Activated naive CD8-positive, alpha-beta T cell treated with anti-CD3 and anti-CD28 coated beads, Interleukin-2, amount 10 ng/mL, durations not matched to agents 7 days and 5 days (primary cell): Measurements from ENCODE around the gene GALR2. TPM values are rescaled to one million over a fixed set of nuclear protein-coding genes. Genes with fewer than 3 reads are reported as not detected.
"Not testable (repeated sequence)": the region's sequence is repeated elsewhere in the genome, so short reads cannot be mapped to it uniquely, and the experiment has no call there.

Experiments
- ATAC-seq: fragments of 150-1000 bp; cut with Tn5 transposase; one replicate; pipeline ENCODE4 v1.10.0; 2021; ENCODE audit warnings: low read depth, moderate library complexity
- POLR2A ChIA-PET: fragments of 350-600 bp; sonication (Branson Sonifier 250); formaldehyde crosslinking; loops from one replicate; lab custom pipeline; 2021; ENCODE audit warnings: antibody characterized with exemption; lab: Charles Lee
- DNase-seq: peaks from one replicate; pipeline ENCODE4 v3.0.0; 2021
- H3K27ac Mint-ChIP-seq: one replicate; pipeline ENCODE4 v1.8.0; 2022; ENCODE audit warnings: mild to moderate bottlenecking, mixed read lengths
- H3K27me3 Mint-ChIP-seq: one replicate; pipeline ENCODE4 v1.8.0; 2022; ENCODE audit warnings: mild to moderate bottlenecking, moderate library complexity, mixed read lengths
- H3K36me3 Mint-ChIP-seq: one replicate; pipeline ENCODE4 v1.8.0; 2021; ENCODE audit warnings: mild to moderate bottlenecking, mixed read lengths
- H3K4me1 Mint-ChIP-seq: one replicate; pipeline ENCODE4 v1.8.0; 2021; ENCODE audit warnings: mixed read lengths
- H3K4me3 Mint-ChIP-seq: one replicate; pipeline ENCODE4 v1.8.0; 2022; ENCODE audit warnings: mild to moderate bottlenecking, moderate library complexity, mixed read lengths
- H3K9me3 Mint-ChIP-seq: one replicate; pipeline ENCODE4 v1.8.0; 2021; ENCODE audit warnings: mixed read lengths
- total RNA-seq, 2 experiments: library from RNA; stranded (reverse); gene quantifications; one replicate each; pipeline ENCODE4 v1.2.3, GENCODE V29; 2021

GALR2 gene
- total RNA-seq, 2 experiments from 2014 or later = not detected

GRCh38 chr17:76056882-76057281 is 17.7 kb upstream of the GALR2 start:
- no peak overlapping the region for H3K4me3 Mint-ChIP-seq

GRCh38 chr17:76058264-76058663 is 16.3 kb upstream of the GALR2 start:
- H3K27me3 Mint-ChIP-seq, H3K9me3 Mint-ChIP-seq, H3K4me3 Mint-ChIP-seq, H3K27ac Mint-ChIP-seq, DNase-seq, H3K4me1 Mint-ChIP-seq, ATAC-seq: not testable (repeated sequence)
- H3K36me3 Mint-ChIP-seq = peaks cover 30% of the 10 kb centered on the region
- POLR2A ChIA-PET = interaction anchor here (0.7 kb wide), 1 partner anchor 154 kb away, joined by 3 read pairs; no protein-coding TSS in a partner anchor

More at GRCh38 chr17:76056882-76057281, 17.7 kb upstream of the GALR2 start:
- POLR2A ChIA-PET = interaction anchor here (1.3 kb wide), 1 partner anchor 42 kb away, joined by 4 read pairs; no protein-coding TSS in a partner anchor
- peak; percentile 50 for ATAC-seq
- H3K9me3 Mint-ChIP-seq = no peaks in the 10 kb centered on the region
- H3K27me3 Mint-ChIP-seq = no peaks in the 10 kb centered on the region
- no peak overlapping the region for H3K27ac Mint-ChIP-seq
- DNase-seq = no peak
- peaks cover 26% of the 10 kb centered on the region for H3K36me3 Mint-ChIP-seq
- no peaks in the 10 kb centered on the region for H3K4me1 Mint-ChIP-seq

- Mint-ChIP-seq H3K36me3 (peaks cover 40% of the 10 kb centered on the region), H3K9me3 (no peaks in the 10 kb centered on the region), H3K27me3 (no peaks in the 10 kb centered on the region), H3K4me1 (peaks cover 6% of the 10 kb centered on the region), H3K27ac (peak overlapping the region; percentile 52), H3K4me3 (no peak overlapping the region)
- DNase-seq (no peak), ATAC-seq (no peak)
- POLR2A ChIA-PET = interaction anchor here (0.9 kb wide), 1 partner anchor 14 kb away, joined by 3 read pairs; no protein-coding TSS in a partner anchor
Observed at GRCh38 chr17:76063875-76064546, 10.6 kb upstream of the GALR2 start.

GRCh38 chr17:76065775-76066174 is 8.8 kb upstream of the GALR2 start:
- Mint-ChIP-seq H3K36me3 (peaks cover 33% of the 10 kb centered on the region), H3K4me3 (no peak overlapping the region)

GRCh38 chr17:76071531-76072147 is 2.9 kb upstream of the GALR2 start:
- DNase-seq = no peak
- Mint-ChIP-seq H3K27ac (peak overlapping the region; percentile 96), H3K36me3 (peaks cover 8% of the 10 kb centered on the region), H3K4me1 (peaks cover 28% of the 10 kb centered on the region), H3K4me3 (peak overlapping the region; percentile 97), H3K9me3 (no peaks in the 10 kb centered on the region), H3K27me3 (peaks cover 28% of the 10 kb centered on the region)
- POLR2A ChIA-PET = interaction anchor here (1.0 to 1.9 kb wide), 4 partner anchors 12 to 175 kb away, joined by 3 to 8 read pairs (median 4); partner anchors contain the start of gene TRIM65
- ATAC-seq = no peak

More at GRCh38 chr17:76065775-76066174, 8.8 kb upstream of the GALR2 start:
- POLR2A ChIA-PET = interaction anchor here (0.5 to 0.7 kb wide), 2 partner anchors 262 to 306 kb away, joined by 3 to 5 read pairs; no protein-coding TSS in a partner anchor
- no peaks in the 10 kb centered on the region for H3K27me3 Mint-ChIP-seq
- no peaks in the 10 kb centered on the region for H3K9me3 Mint-ChIP-seq
- ATAC-seq (no peak), DNase-seq (no peak)
- peaks cover 14% of the 10 kb centered on the region for H3K4me1 Mint-ChIP-seq
- H3K27ac Mint-ChIP-seq = no peak overlapping the region

- peak within 1 kb of the TSS; percentile 96 for H3K27ac Mint-ChIP-seq
- POLR2A ChIA-PET = interaction anchor here (0.6 to 1.9 kb wide), 4 partner anchors 11 to 394 kb away, joined by 3 to 8 read pairs (median 4); partner anchors contain the start of gene TRIM65
- DNase-seq (peak; percentile 88), ATAC-seq (peak; percentile 93)
- H3K4me3 Mint-ChIP-seq = peak within 1 kb of the TSS; percentile 97
- peaks cover 6% of the 10 kb centered on the region for H3K36me3 Mint-ChIP-seq
- H3K4me1 Mint-ChIP-seq = peaks cover 31% of the 10 kb centered on the region
- H3K27me3 Mint-ChIP-seq = peaks cover 33% of the 10 kb centered on the region
- H3K9me3 Mint-ChIP-seq = no peaks in the 10 kb centered on the region
Observed at GRCh38 chr17:76072148-76072858, 2.3 kb upstream of the GALR2 start, which contains the start of gene SRP68. Gene SRP68, minus strand, starts transcription at chr17:76072517. Its CDS starts 26 bp downstream, at chr17:76072491.

- peak overlapping the region; percentile 82 for H3K4me3 Mint-ChIP-seq
- H3K27me3 Mint-ChIP-seq = peaks cover 55% of the 10 kb centered on the region
- no peak overlapping the region for H3K27ac Mint-ChIP-seq
- H3K4me1 Mint-ChIP-seq = peaks cover 24% of the 10 kb centered on the region
- DNase-seq = peak; percentile 39
- H3K9me3 Mint-ChIP-seq = no peaks in the 10 kb centered on the region
- POLR2A ChIA-PET = interaction anchor here (1.3 kb wide), 1 partner anchor 179 kb away, joined by 3 read pairs; the partner anchor contains the start of gene TRIM65
- no peak for ATAC-seq
- H3K36me3 Mint-ChIP-seq = peaks cover 1% of the 10 kb centered on the region
Observed at GRCh38 chr17:76075364-76076145, 974 bp downstream of the GALR2 start.

GRCh38 chr17:76076146-76076764 is 1.7 kb downstream of the GALR2 start:
- H3K27ac Mint-ChIP-seq = no peak overlapping the region
- ATAC-seq (no peak), DNase-seq (peak; percentile 40)
- no peaks in the 10 kb centered on the region for H3K9me3 Mint-ChIP-seq
- H3K4me1 Mint-ChIP-seq = peaks cover 18% of the 10 kb centered on the region
- peaks cover 55% of the 10 kb centered on the region for H3K27me3 Mint-ChIP-seq
- POLR2A ChIA-PET = interaction anchor here (0.5 to 1.4 kb wide), 4 partner anchors 9 to 551 kb away, joined by 3 read pairs; partner anchors contain the start of gene LLGL2
- peaks cover 1% of the 10 kb centered on the region for H3K36me3 Mint-ChIP-seq
- H3K4me3 Mint-ChIP-seq = peak overlapping the region; percentile 82

- Mint-ChIP-seq H3K27me3 (peaks cover 55% of the 10 kb centered on the region), H3K9me3 (no peaks in the 10 kb centered on the region), H3K27ac (peak overlapping the region; percentile 65), H3K4me1 (peaks cover 16% of the 10 kb centered on the region), H3K4me3 (peak overlapping the region; percentile 82), H3K36me3 (peaks cover 1% of the 10 kb centered on the region)
- DNase-seq = peak; percentile 65
- peak; percentile 35 for ATAC-seq
- POLR2A ChIA-PET = interaction anchor here (0.5 to 1.4 kb wide), 6 partner anchors 8 to 1994 kb away, joined by 3 to 9 read pairs (median 3); partner anchors contain the start of gene LLGL2
Observed at GRCh38 chr17:76076765-76077583, 2.4 kb downstream of the GALR2 start.

- no peak overlapping the region for H3K27ac Mint-ChIP-seq
- POLR2A ChIA-PET = interaction anchor here (0.6 to 1.4 kb wide), 6 partner anchors 8 to 1993 kb away, joined by 3 to 9 read pairs (median 3); no protein-coding TSS in a partner anchor
- H3K4me3 Mint-ChIP-seq = peak overlapping the region; percentile 82
- H3K27me3 Mint-ChIP-seq = peaks cover 55% of the 10 kb centered on the region
- no peak for DNase-seq
- H3K36me3 Mint-ChIP-seq = peaks cover 1% of the 10 kb centered on the region
- peaks cover 15% of the 10 kb centered on the region for H3K4me1 Mint-ChIP-seq
- ATAC-seq = no peak
- H3K9me3 Mint-ChIP-seq = no peaks in the 10 kb centered on the region
Observed at GRCh38 chr17:76077584-76078110, 3.1 kb downstream of the GALR2 start.

- H3K4me1 Mint-ChIP-seq = peaks cover 15% of the 10 kb centered on the region
- H3K27me3 Mint-ChIP-seq = peaks cover 55% of the 10 kb centered on the region
- POLR2A ChIA-PET = interaction anchor here (0.8 kb wide), 1 partner anchor 15 kb away, joined by 3 read pairs; no protein-coding TSS in a partner anchor
- H3K4me3 Mint-ChIP-seq, ATAC-seq, H3K9me3 Mint-ChIP-seq, H3K36me3 Mint-ChIP-seq, H3K27ac Mint-ChIP-seq, DNase-seq: not testable (repeated sequence)
Observed at GRCh38 chr17:76078370-76078769, 3.8 kb downstream of the GALR2 start.
